ENCODE results near the gene GAGE2A.
"Not testable (repeated sequence)": the region's sequence is repeated elsewhere in the genome, so short reads cannot be mapped to it uniquely, and the experiment has no call there.

Gene GAGE2A

GRCh38 chrX:49589196-49589595 is at the start of gene GAGE2A:
GAGE2A (plus strand) TSS chrX:49589496; CDS start chrX:49590651, 1,155 bp downstream.
- not testable (repeated sequence) for H3K4me1 Mint-ChIP-seq (ENCODE audit: low read depth); H3K36me3 Mint-ChIP-seq (ENCODE audit: low read depth); H3K27me3 Mint-ChIP-seq; H3K9me3 Mint-ChIP-seq; H3K4me3 Mint-ChIP-seq; H3K27ac Mint-ChIP-seq; DNase-seq

- not testable (repeated sequence) for H3K4me3 Mint-ChIP-seq; H3K36me3 Mint-ChIP-seq (ENCODE audit: low read depth); H3K9me3 Mint-ChIP-seq; DNase-seq; H3K27ac Mint-ChIP-seq; H3K4me1 Mint-ChIP-seq (ENCODE audit: low read depth); H3K27me3 Mint-ChIP-seq
Observed at GRCh38 chrX:49541433-49541832, 47.9 kb upstream of the GAGE2A start, which contains the start of gene GAGE12D. GAGE12D (plus strand) TSS chrX:49541733; CDS start chrX:49542888, 1,155 bp downstream.

DNA sequence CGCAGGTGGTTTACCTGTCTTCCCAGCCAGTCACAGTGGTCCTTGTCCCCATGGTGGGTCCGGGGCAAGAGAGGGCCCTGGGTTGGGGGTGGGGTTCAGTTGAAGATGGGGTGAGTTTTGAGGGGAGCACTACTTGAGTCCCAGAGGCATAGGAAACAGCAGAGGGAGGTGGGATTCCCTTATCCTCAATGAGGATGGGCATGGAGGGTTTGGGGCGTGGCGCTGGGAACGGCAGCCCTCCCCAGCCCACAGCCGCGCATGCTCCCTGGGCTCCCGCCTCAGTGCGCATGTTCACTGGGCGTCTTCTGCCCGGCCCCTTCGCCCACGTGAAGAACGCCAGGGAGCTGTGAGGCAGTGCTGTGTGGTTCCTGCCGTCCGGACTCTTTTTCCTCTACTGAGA is 38.3 kb upstream of the GAGE2A start, which contains the start of gene GAGE12E:
Gene GAGE12E, plus strand, starts transcription at position 301 of the 400 bp plus-strand sequence. CDS start 1,155 bp downstream, outside the sequence.
- H3K27ac Mint-ChIP-seq; DNase-seq; H3K27me3 Mint-ChIP-seq; H3K4me3 Mint-ChIP-seq; H3K9me3 Mint-ChIP-seq; H3K4me1 Mint-ChIP-seq (ENCODE audit: low read depth); H3K36me3 Mint-ChIP-seq (ENCODE audit: low read depth): not testable (repeated sequence)

- not testable (repeated sequence) for H3K27me3 Mint-ChIP-seq; H3K4me1 Mint-ChIP-seq (ENCODE audit: low read depth); H3K4me3 Mint-ChIP-seq; H3K9me3 Mint-ChIP-seq; H3K27ac Mint-ChIP-seq; H3K36me3 Mint-ChIP-seq (ENCODE audit: low read depth); DNase-seq
Observed at GRCh38 chrX:49560542-49560941, 28.8 kb upstream of the GAGE2A start, which contains the start of gene GAGE12F. GAGE12F (plus strand) TSS chrX:49560842; CDS start chrX:49561997, 1,155 bp downstream.

DNA sequence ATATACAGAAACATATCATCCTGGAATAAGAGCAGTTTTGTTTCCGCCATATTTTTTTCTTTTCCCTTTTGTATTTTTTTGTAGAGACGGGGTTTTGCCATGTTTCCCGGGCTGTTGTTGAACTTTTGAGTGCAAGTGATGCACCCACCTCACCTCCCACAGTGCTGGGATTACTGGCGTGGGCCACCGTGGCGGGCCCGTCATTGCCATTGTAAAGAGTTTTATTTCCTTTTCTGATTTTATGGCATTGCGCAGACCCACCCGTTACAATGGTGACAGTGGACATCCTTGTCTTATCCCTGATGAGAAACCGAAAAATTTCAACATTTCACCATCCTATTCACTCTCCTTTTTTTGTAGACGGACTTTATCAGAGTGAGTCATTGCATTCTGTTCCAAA is 20.6 kb upstream of the GAGE2A start:
- H3K9me3 Mint-ChIP-seq; H3K36me3 Mint-ChIP-seq (ENCODE audit: low read depth); H3K4me3 Mint-ChIP-seq; H3K27me3 Mint-ChIP-seq; H3K27ac Mint-ChIP-seq; H3K4me1 Mint-ChIP-seq (ENCODE audit: low read depth): not testable (repeated sequence)
- DNase-seq = peak; percentile 14

GRCh38 chrX:49569152-49569551 is 20.1 kb upstream of the GAGE2A start:
- H3K4me1 Mint-ChIP-seq (ENCODE audit: low read depth); H3K36me3 Mint-ChIP-seq (ENCODE audit: low read depth); H3K27ac Mint-ChIP-seq; H3K9me3 Mint-ChIP-seq; DNase-seq; H3K27me3 Mint-ChIP-seq; H3K4me3 Mint-ChIP-seq: not testable (repeated sequence)

DNA sequence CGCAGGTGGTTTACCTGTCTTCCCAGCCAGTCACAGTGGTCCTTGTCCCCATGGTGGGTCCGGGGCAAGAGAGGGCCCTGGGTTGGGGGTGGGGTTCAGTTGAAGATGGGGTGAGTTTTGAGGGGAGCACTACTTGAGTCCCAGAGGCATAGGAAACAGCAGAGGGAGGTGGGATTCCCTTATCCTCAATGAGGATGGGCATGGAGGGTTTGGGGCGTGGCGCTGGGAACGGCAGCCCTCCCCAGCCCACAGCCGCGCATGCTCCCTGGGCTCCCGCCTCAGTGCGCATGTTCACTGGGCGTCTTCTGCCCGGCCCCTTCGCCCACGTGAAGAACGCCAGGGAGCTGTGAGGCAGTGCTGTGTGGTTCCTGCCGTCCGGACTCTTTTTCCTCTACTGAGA is 19.2 kb upstream of the GAGE2A start, which contains the start of gene GAGE12G:
Gene GAGE12G, plus strand, starts transcription at position 301 of the 400 bp plus-strand sequence. CDS start 1,155 bp downstream, outside the sequence.
- not testable (repeated sequence) for H3K9me3 Mint-ChIP-seq; H3K27ac Mint-ChIP-seq; H3K4me1 Mint-ChIP-seq (ENCODE audit: low read depth); DNase-seq; H3K4me3 Mint-ChIP-seq; H3K36me3 Mint-ChIP-seq (ENCODE audit: low read depth); H3K27me3 Mint-ChIP-seq

- not testable (repeated sequence) for DNase-seq; H3K9me3 Mint-ChIP-seq; H3K27me3 Mint-ChIP-seq; H3K36me3 Mint-ChIP-seq (ENCODE audit: low read depth); H3K4me1 Mint-ChIP-seq (ENCODE audit: low read depth); H3K4me3 Mint-ChIP-seq; H3K27ac Mint-ChIP-seq
Observed at GRCh38 chrX:49579649-49580048, 9.6 kb upstream of the GAGE2A start, which contains the start of gene GAGE12H. GAGE12H (plus strand) TSS chrX:49579949; CDS start chrX:49581104, 1,155 bp downstream.

- not testable (repeated sequence) for H3K36me3 Mint-ChIP-seq (ENCODE audit: low read depth); H3K4me1 Mint-ChIP-seq (ENCODE audit: low read depth); H3K27me3 Mint-ChIP-seq; DNase-seq; H3K4me3 Mint-ChIP-seq; H3K27ac Mint-ChIP-seq; H3K9me3 Mint-ChIP-seq
Observed at GRCh38 chrX:49589769-49590478, 628 bp downstream of the GAGE2A start.

GRCh38 chrX:49590488-49590887 is 1.2 kb downstream of the GAGE2A start:
- not testable (repeated sequence) for H3K4me1 Mint-ChIP-seq (ENCODE audit: low read depth); H3K9me3 Mint-ChIP-seq; H3K4me3 Mint-ChIP-seq; H3K27ac Mint-ChIP-seq; H3K36me3 Mint-ChIP-seq (ENCODE audit: low read depth); DNase-seq; H3K27me3 Mint-ChIP-seq

GRCh38 chrX:49598720-49599119 is 9.4 kb downstream of the GAGE2A start, which contains the start of gene GAGE1:
GAGE1 (plus strand) TSS chrX:49599020; CDS start chrX:49600175, 1,155 bp downstream.
- H3K4me1 Mint-ChIP-seq (ENCODE audit: low read depth); H3K4me3 Mint-ChIP-seq; H3K36me3 Mint-ChIP-seq (ENCODE audit: low read depth); DNase-seq; H3K27ac Mint-ChIP-seq; H3K9me3 Mint-ChIP-seq; H3K27me3 Mint-ChIP-seq: not testable (repeated sequence)

- Mint-ChIP-seq H3K36me3 (ENCODE audit: low read depth) (no peaks in the 10 kb centered on the region), H3K4me3 (no peak overlapping the region), H3K4me1 (ENCODE audit: low read depth) (no peaks in the 10 kb centered on the region), H3K27me3 (peaks cover 41% of the 10 kb centered on the region), H3K9me3 (no peaks in the 10 kb centered on the region), H3K27ac (no peak overlapping the region)
- DNase-seq = no peak
Observed at GRCh38 chrX:49610718-49611310, 21.5 kb downstream of the GAGE2A start.

DNA sequence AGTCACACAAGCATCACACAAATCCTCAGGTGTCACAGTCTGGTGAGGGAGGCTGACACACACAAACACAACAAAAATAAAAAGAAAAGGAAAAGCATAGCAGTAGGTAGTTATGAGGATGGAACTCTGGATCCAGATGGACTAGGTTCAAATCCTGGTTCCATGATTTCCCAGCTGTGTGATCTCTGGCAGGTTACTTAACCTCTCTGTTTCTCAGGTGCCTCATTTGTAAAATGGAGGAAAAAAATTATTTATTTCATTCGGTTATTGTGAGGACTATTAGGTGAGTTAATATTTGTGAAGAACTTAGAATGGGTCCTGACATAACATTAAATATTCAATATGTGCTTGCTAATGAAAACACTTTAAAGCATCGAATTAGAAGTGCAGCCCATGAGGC is 29.3 kb downstream of the GAGE2A start:
- Mint-ChIP-seq H3K4me3 (no peak overlapping the region), H3K9me3 (no peaks in the 10 kb centered on the region), H3K36me3 (ENCODE audit: low read depth) (no peaks in the 10 kb centered on the region), H3K4me1 (ENCODE audit: low read depth) (no peaks in the 10 kb centered on the region), H3K27ac (no peak overlapping the region), H3K27me3 (peaks cover 23% of the 10 kb centered on the region)
- no peak for DNase-seq

- Mint-ChIP-seq H3K36me3 (ENCODE audit: low read depth) (no peaks in the 10 kb centered on the region), H3K27me3 (peaks cover 55% of the 10 kb centered on the region), H3K9me3 (peaks cover 3% of the 10 kb centered on the region), H3K4me1 (ENCODE audit: low read depth) (no peaks in the 10 kb centered on the region), H3K4me3 (peak overlapping the region; percentile 57), H3K27ac (peak overlapping the region; percentile 33)
- peak; percentile 42 for DNase-seq
Observed at GRCh38 chrX:49627086-49627777, 37.9 kb downstream of the GAGE2A start.
